SH-SY5Y (cell line): ENCODE measurements around the gene ABCC1.

Source experiments
- GATA2 ChIP-seq: IDR thresholded peaks from 2 replicates; pipeline ENCODE4 v1.6.1; 2011; ENCODE audit warnings: mild to moderate bottlenecking, low read depth, low read length
- GATA3 ChIP-seq: IDR thresholded peaks from 2 replicates; pipeline ENCODE4 v1.6.1; 2011; ENCODE audit warnings: low read depth, mild to moderate bottlenecking, low read length, moderate library complexity

The ABCC1 gene

GRCh38 chr16:15970743-15971439 lies 21.5 kb downstream of the ABCC1 start:
- no peak for TF ChIP-seq GATA3
- TF ChIP-seq GATA2 = no peak

GRCh38 chr16:15971440-15971815 lies 22.0 kb downstream of the ABCC1 start:
- TF ChIP-seq GATA2 = no peak

DNA sequence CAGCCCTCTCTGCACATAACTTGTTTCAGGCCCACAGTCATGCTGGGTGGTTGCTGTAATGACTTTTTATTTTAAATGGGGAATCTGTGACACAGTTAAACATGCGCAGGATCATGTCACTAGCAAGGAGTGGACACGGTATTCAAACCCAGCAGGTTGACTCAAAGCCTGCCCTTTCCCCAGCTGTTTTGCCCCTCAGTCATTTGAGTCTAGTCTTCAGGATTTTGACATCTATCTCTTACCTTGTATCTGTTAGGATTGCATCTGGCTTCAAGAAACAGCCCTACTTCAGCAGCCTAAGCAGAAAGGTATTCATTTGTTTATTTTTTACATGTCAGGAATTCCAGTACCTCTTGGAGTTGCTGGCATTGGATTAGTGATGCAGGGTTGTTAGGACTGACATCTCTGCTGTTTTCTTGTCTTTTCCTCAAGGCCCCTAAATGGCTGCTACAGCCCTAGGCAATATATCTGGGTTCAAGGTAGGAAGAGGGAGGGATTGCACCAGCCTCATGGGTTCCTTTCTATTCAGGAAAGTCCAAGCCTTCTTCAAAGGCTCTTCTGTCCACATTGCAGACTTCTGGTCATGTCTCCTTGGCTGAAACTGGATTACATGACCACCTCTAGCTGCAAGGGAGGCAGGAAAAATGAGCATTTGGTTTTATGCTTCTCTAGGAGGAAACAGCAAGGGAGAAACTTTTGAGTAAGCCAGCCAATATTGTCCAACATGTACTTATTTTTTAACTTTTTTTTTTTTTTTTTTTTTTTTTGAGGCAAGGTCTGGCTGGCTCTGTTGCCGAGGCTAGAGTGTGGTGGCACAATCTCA lies 22.8 kb downstream of the ABCC1 start:
- TF ChIP-seq GATA2 = no peak
- TF ChIP-seq GATA3 = no peak

DNA sequence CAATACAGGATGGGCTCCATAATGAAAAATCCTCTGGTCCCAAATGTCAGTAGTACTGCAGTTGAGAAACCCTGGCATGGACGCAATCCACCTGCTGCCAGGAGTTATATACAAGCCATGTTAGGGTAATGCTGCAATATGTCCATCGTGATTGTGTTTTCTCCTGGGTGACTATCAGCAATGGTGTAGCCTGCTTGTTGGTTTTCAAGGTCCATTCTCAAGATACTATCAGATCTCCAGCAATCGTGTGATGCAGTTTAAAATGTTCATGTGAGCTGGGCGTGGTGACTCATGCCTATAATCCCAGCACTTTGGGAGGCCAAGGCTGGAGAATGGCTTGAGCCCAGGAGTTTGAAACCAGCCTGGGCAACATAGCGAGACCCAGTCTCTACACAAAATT lies 24.0 kb downstream of the ABCC1 start:
- TF ChIP-seq GATA2 = no peak

DNA sequence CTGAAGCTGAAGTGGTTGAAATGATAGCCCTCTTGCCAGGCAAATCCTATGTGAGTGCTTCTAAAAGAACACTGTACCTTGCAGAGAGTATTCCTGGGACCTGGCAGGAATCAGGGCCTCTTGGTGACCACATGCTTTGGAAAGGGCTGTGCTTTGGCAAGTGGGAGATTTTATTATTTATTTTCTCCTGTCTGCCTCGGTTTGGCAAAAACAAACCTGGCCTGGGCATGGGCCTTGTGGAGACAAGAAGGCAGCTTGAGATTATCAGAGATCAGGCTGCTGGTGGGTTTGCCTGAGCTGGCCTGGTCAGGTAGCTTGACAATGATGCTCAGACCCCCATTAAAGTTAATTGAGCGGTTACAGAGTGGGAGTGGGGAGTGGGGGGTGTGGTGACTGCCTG lies 24.6 kb downstream of the ABCC1 start:
- no peak for TF ChIP-seq GATA3
- TF ChIP-seq GATA2 = no peak

DNA sequence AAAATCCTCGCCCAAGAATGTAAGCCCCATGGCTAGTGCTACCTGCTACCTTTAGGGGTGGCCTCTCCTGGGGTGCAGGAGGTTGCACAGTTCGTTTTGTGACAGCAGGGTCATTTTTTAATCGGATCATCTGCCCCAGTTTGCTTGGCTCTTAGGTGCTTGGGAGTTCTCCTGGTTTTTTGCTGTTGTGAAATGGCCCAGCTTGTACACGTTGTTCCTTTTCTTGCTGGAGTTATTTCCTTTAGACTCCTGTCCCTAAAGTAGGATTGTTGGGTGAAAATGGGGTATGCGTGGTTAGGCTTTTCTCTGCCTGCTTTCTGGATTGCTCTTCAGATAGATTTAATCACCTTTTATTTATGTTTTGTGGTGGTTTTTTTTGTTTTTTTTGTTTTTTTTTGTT lies 25.8 kb downstream of the ABCC1 start:
- TF ChIP-seq GATA2 = no peak
- no peak for TF ChIP-seq GATA3

DNA sequence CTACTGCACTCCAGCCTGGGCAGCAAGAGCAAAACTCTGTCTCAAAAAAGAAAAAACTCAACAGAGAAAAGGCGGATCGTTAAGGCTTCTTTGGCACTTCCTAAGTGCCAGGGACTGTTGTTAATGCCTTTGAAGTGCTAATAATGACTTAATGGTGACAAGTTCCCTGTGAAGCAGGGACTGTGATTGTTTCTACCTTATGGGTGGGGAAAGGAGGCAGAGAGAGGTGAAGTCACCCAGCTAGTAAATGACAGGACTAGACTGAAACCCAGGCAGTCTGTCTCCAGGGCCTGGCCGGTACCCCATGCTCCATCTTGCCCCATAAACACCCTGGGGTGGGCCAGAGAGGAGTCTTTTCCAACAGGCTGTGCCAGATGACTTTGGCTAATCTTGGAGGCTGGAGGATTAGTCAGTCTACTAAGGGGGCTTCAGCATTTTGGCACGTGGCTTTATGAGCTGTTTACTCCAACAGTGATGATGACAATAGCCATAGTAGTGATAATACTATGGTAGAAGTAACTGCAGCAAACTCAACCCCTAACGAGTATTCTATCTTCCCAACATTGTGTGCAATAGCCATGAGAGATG lies 26.9 kb downstream of the ABCC1 start:
- no peak for TF ChIP-seq GATA3
- TF ChIP-seq GATA2 = no peak

- TF ChIP-seq GATA3 = no peak
- TF ChIP-seq GATA2 = no peak
Measured at GRCh38 chr16:15976929-15977637, 27.7 kb downstream of the ABCC1 start.

- no peak for TF ChIP-seq GATA3
- TF ChIP-seq GATA2 = no peak
Measured at GRCh38 chr16:15979801-15980200, 30.4 kb downstream of the ABCC1 start.

GRCh38 chr16:15980329-15980728 lies 30.9 kb downstream of the ABCC1 start:
- TF ChIP-seq GATA2 = no peak

DNA sequence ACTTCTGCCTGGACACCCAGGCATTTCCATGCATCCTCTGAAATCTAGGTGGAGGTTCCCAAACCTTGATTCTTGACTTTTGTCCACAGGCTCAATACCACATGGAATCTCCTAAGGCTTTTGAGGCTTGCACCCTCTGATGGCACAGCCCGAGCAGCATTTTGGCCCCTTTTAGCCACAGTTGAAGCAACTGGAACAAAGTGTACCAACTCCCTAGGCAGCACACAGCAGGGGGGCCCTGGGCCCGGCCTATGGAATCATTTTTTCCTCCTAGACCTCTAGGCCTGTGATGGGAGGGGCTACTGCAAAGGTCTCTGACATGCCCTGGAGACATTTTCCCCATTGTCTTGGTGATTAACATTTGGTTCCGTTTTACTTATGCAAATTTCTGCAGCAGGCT lies 32.0 kb downstream of the ABCC1 start:
- TF ChIP-seq GATA2 (no peak), GATA3 (no peak)

DNA sequence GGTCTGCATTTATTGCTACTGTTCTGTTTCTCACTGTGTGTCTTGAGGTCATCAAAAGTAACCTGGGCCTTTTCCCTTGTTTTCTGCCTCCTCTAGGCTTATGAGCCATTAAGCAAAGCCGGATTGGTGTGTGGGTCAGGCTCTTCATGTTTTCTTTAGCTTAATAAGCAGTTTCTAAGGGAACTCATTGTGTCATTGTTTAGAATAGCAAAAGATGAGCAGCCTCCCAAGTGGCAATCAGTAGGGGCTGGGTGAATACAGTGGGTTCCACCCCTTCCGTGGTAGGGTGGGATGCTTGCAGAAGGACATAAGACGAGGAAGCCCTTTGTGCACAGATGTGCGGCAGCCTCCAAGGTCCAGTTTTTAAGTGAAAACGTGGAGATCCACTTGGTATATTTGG lies 34.5 kb downstream of the ABCC1 start:
- TF ChIP-seq GATA3 = no peak
- no peak for TF ChIP-seq GATA2

DNA sequence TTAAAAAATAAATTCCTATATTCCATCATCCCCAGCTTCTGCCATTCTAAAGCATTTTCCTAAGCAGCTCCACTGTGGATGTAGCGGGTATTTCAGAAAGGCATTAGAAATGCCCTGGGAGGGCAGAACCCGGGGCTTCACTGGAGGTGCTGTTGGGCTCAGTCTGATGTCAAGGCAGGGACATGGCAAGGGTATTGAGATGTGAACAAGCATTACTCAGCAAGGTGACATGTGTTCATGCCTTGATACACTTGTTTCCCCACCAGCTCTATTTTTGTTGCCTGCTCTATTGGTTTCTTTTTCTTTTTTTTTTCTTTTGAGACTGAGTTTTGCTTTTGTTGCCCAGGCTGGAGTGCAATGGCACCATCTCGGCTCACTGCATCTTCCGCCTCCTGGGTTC lies 35.7 kb downstream of the ABCC1 start:
- TF ChIP-seq GATA3 = no peak
- no peak for TF ChIP-seq GATA2

DNA sequence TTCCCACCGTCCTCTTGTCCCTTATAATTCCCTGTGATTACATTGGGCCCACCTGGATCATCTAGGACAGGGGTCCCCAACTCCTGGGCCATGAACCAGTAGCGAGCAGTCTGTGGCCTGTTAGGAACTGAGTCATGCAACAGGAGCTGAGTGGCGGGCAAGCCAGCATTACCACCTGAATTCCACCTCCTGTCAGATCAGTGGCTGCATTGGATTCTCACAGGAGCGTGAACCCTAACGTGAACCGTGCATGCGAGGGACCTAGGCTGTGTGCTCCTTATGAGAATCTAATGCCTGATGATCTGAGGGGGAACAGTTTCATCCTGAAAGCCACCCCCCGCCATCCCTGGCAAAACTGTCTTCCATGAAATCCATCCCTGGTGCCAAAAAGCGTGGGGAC lies 36.8 kb downstream of the ABCC1 start:
- TF ChIP-seq GATA2 = no peak
- TF ChIP-seq GATA3 = no peak
